ENCODE measurements around the gene CD48.

- no peak for TF ChIP-seq POLR2A (IDR thresholded peaks at IDR 0.05)
- no peak for TF ChIP-seq CTCF (IDR thresholded peaks at IDR 0.05)
- no peak for TF ChIP-seq POLR2AphosphoS5 (IDR thresholded peaks at IDR 0.05)
- TF ChIP-seq EP300 (IDR thresholded peaks at IDR 0.05) = no peak
Measured at GRCh38 chr1:160744852-160745520, 33.4 kb upstream of the CD48 start.
